HCT116 (cell line): Measurements from ENCODE around the gene ANKDD1A. TPM values are rescaled to one million over a fixed set of nuclear protein-coding genes. Genes with fewer than 3 reads are reported as not detected.

Source experiments
- ATAC-seq: fragments of 200-7000 bp; cut with Tn5 transposase; 2 replicates; pipeline ENCODE4 v1.9.1; 2020; ENCODE audit warnings: mild to moderate bottlenecking, moderate library complexity
- BruUV-seq: library from RNA; stranded (reverse); fragments of 400-500 nt; replicated peaks from 2 replicates; lab custom pipeline; 2021; lab: Mats Ljungman, UMichigan
- CTCF ChIA-PET: fragments of 300-600 bp; sonication (Branson Sonifier 250); formaldehyde crosslinking; loops from one replicate; lab custom pipeline; 2021; ENCODE audit warnings: antibody characterized with exemption; lab: Charles Lee
- POLR2A ChIA-PET: fragments of 300-600, 350-600 bp; sonication (Branson Sonifier 250); formaldehyde crosslinking; loops from one replicate; lab custom pipeline; 2021; ENCODE audit warnings: antibody characterized with exemption; lab: Charles Lee
- RAD21 ChIA-PET, 2 experiments: fragments of 300-600 bp; sonication (Branson Sonifier 250); formaldehyde crosslinking; loops; one replicate each; lab custom pipeline; 2023; ENCODE audit warnings: low total read pairs in 2 of 2; ENCODE audit not compliant: uncharacterized antibody in 2 of 2, unreplicated experiment in 2 of 2, low non-redundant PET in 1 of 2; lab: Charles Lee
- DNase-seq: peaks from one replicate; pipeline ENCODE4 v3.0.0-alpha.2; 2010; ENCODE audit warnings: low read depth, low spot score
- H2AFZ ChIP-seq: fragments of 200-600 bp; shearing (Covaris generic), sonication (generic); 2 replicates; pipeline ENCODE4 v1.6.1; 2017; ENCODE audit warnings: low read depth, mixed run types, mixed read lengths, antibody characterized with exemption, low read length; ENCODE audit not compliant: poor library complexity, severe bottlenecking
- H3K27ac ChIP-seq: 2 replicates; pipeline ENCODE4 v1.5.1; 2012; ENCODE audit warnings: low read depth, low read length
- H3K27me3 ChIP-seq: fragments of 200-600 bp; sonication (generic); 2 replicates; pipeline ENCODE4 v1.6.1; 2016; ENCODE audit warnings: mixed run types, low read length, mixed read lengths; ENCODE audit not compliant: insufficient read depth
- H3K36me3 ChIP-seq, 2 experiments: fragments of 200-500 bp in 1 of 2; fragments of 200-600 bp in 1 of 2; sonication (Bioruptor generic) in 1 of 2; sonication (generic) in 1 of 2; 2 replicates each; pipeline versions ENCODE4 v1.5.1 to v1.6.1; 2014 to 2016; ENCODE audit warnings: low read length in 2 of 2, inconsistent platforms in 1 of 2, mixed read lengths in 1 of 2, mixed run types in 1 of 2; ENCODE audit not compliant: insufficient read depth in 2 of 2, control insufficient read depth in 1 of 2
- H3K4me1 ChIP-seq, 2 experiments: fragments of 200-600 bp in 1 of 2; sonication (generic) in 1 of 2; 2 replicates each; pipeline versions ENCODE4 v1.5.1 to v1.6.1; 2012 to 2017; ENCODE audit warnings: low read length in 2 of 2, inconsistent platforms in 1 of 2, mild to moderate bottlenecking in 1 of 2, mixed read lengths in 1 of 2, mixed run types in 1 of 2, moderate library complexity in 1 of 2; ENCODE audit not compliant: insufficient read depth in 2 of 2, control insufficient read depth in 1 of 2
- H3K4me2 ChIP-seq: fragments of 200-600 bp; sonication (generic); 2 replicates; pipeline ENCODE4 v1.6.1; 2017; ENCODE audit warnings: mixed run types, low read length, mixed read lengths
- H3K4me3 ChIP-seq, 2 experiments: fragments of 200-600 bp in 1 of 2; sonication (generic) in 1 of 2; replicated peaks in 1 of 2; 2 replicates each; pipeline ENCODE4 v1.5.1; 2011 to 2016; ENCODE audit warnings: low read length in 2 of 2, control low read depth in 1 of 2, low read depth in 1 of 2, mild to moderate bottlenecking in 1 of 2, mixed read lengths in 1 of 2, mixed run types in 1 of 2
- H3K79me2 ChIP-seq: fragments of 200-600 bp; sonication (generic); 2 replicates; pipeline ENCODE4 v1.6.1; 2017; ENCODE audit warnings: mild to moderate bottlenecking, mixed run types, low read length, moderate library complexity, mixed read lengths; ENCODE audit not compliant: insufficient read depth
- H3K9ac ChIP-seq: fragments of 200-600 bp; sonication (generic); 2 replicates; pipeline ENCODE4 v1.6.1; 2016; ENCODE audit warnings: low read length, mixed read lengths
- H3K9me2 ChIP-seq: fragments of 200-600 bp; sonication (generic), shearing (Covaris generic); 2 replicates; pipeline ENCODE4 v1.6.1; 2017; ENCODE audit warnings: mixed run types, mild to moderate bottlenecking, moderate library complexity; ENCODE audit not compliant: insufficient read depth
- H3K9me3 ChIP-seq, 2 experiments: fragments of 200-500 bp in 1 of 2; fragments of 200-600 bp in 1 of 2; sonication (Bioruptor generic) in 1 of 2; sonication (generic) in 1 of 2; 2 replicates each; pipeline ENCODE4 v1.6.1; 2014 to 2017; ENCODE audit warnings: low read length in 2 of 2, mixed read lengths in 2 of 2, inconsistent platforms in 1 of 2, low read depth in 1 of 2, mild to moderate bottlenecking in 1 of 2, mixed run types in 1 of 2, moderate library complexity in 1 of 2; ENCODE audit not compliant: control insufficient read depth in 1 of 2, insufficient read depth in 1 of 2
- H4K20me1 ChIP-seq: fragments of 200-600 bp; sonication (generic), shearing (Covaris generic); 2 replicates; pipeline ENCODE4 v1.6.1; 2017; ENCODE audit warnings: mixed run types, mild to moderate bottlenecking, moderate library complexity; ENCODE audit not compliant: insufficient read depth
- CEBPB ChIP-seq: IDR thresholded peaks from 2 replicates; pipeline ENCODE4 v1.6.1; 2012; ENCODE audit warnings: low read depth
- JUND ChIP-seq: IDR thresholded peaks from 2 replicates; pipeline ENCODE4 v1.6.1; 2012
- YY1 ChIP-seq: IDR thresholded peaks from 2 replicates; pipeline ENCODE4 v1.6.1; 2011; ENCODE audit warnings: low read length, low read depth, moderate library complexity, mild to moderate bottlenecking; ENCODE audit not compliant: insufficient replicate concordance; ENCODE audit errors: extremely low read depth
- ZFX ChIP-seq: fragments of 450-650 bp; IDR thresholded peaks from 2 replicates; pipeline ENCODE4 v1.6.1; 2017
- ZNF274 ChIP-seq: fragments of 200-500 bp; sonication (Bioruptor generic); IDR thresholded peaks from 2 replicates; pipeline ENCODE4 v1.6.1; 2014; ENCODE audit warnings: mild to moderate bottlenecking, low read depth, low read length, inconsistent platforms
- intact Hi-C: fragments of 100-400 bp; cut with micrococcal nuclease; formaldehyde crosslinking; loops from 2 replicates; pipeline ENCODE4 v1.10.0; 2022
- total RNA-seq: library from RNA; stranded (reverse); gene quantifications from one replicate; pipeline ENCODE4 v1.2.1, GENCODE V29; 2021; ENCODE audit not compliant: unreplicated experiment

ANKDD1A gene
- total RNA-seq, 1 experiment from 2014 or later: 8.1 TPM

GRCh38 chr15:64970698-64971097 lies 59.0 kb downstream of the ANKDD1A start:
- BruUV-seq: no TSS peak
- no peak for ATAC-seq

GRCh38 chr15:64975390-64975789 lies 63.7 kb downstream of the ANKDD1A start:
- Histone ChIP-seq H3K9me3 (no peaks in the 10 kb centered on the region), H3K27ac (no peak overlapping the region), H3K4me2 (no peak overlapping the region), H3K9ac (no peak overlapping the region), H4K20me1 (no peaks in the 10 kb centered on the region), H2AFZ (no peak overlapping the region), H3K4me1 (peaks cover 0 to 13% of the 10 kb centered on the region in 2 experiments; a peak in 1 of 4 replicates), H3K27me3 (no peaks in the 10 kb centered on the region), H3K9me2 (no peaks in the 10 kb centered on the region), H3K36me3 (peaks cover 25 to 30% of the 10 kb centered on the region in 2 experiments), H3K4me3 (no peak overlapping the region), H3K79me2 (0 out of 2 replicates have a peak, but pooled peaks cover 5% of the 10 kb centered on the region)
- CTCF ChIA-PET: no interaction called here
- intact Hi-C loops: no loop called here
- no peak for ATAC-seq
- TF ChIP-seq CEBPB: no peak
- DNase-seq: no peak
- RAD21 ChIA-PET: interaction anchor here in 1 of 2 experiments (0.7 kb wide), 1 partner anchor 283 kb away, joined by 3 read pairs; no protein-coding TSS in a partner anchor
- BruUV-seq: no TSS peak
- POLR2A ChIA-PET: no interaction called here

More at GRCh38 chr15:64970698-64971097, 59.0 kb downstream of the ANKDD1A start:
- H3K27ac ChIP-seq: no peak overlapping the region
- H3K4me2 ChIP-seq: no peak overlapping the region
- H3K36me3 ChIP-seq: peaks cover 14 to 34% of the 10 kb centered on the region in 2 experiments
- H2AFZ ChIP-seq: no peak overlapping the region
- no peaks in the 10 kb centered on the region for H3K79me2 ChIP-seq
- H3K4me3 ChIP-seq: no peak overlapping the region
- RAD21 ChIA-PET: no interaction called here
- no peak for DNase-seq
- no peaks in the 10 kb centered on the region for H3K9me2 ChIP-seq
- no peaks in the 10 kb centered on the region for H4K20me1 ChIP-seq
- no peak for TF ChIP-seq ZNF274
- TF ChIP-seq JUND: no peak
- TF ChIP-seq YY1: no peak
- TF ChIP-seq ZFX: no peak
- no peaks in the 10 kb centered on the region for H3K9me3 ChIP-seq
- CTCF ChIA-PET: no interaction called here
- H3K27me3 ChIP-seq: no peaks in the 10 kb centered on the region
- H3K9ac ChIP-seq: no peak overlapping the region
- intact Hi-C loops: no loop called here
- POLR2A ChIA-PET: no interaction called here
- no peaks in the 10 kb centered on the region for H3K4me1 ChIP-seq
